Fibroblast of villous mesenchyme (primary cell): ENCODE results near the gene SLC26A1. TPM values are rescaled to one million over a fixed set of nuclear protein-coding genes. Genes with fewer than 3 reads are reported as not detected.

Experiments
- DNase-seq: peaks from one replicate; pipeline ENCODE4 v3.0.0-alpha.2; 2010; ENCODE audit warnings: low read depth
- H3K4me3 ChIP-seq: 2 replicates; pipeline ENCODE4 v1.5.1; 2011; ENCODE audit warnings: low read depth, mild to moderate bottlenecking, low read length
- total RNA-seq: library from RNA; depleted of rRNA; stranded (reverse); fragments of >200 nt; gene quantifications from 2 replicates; pipeline ENCODE4 v1.2.3, GENCODE V29; 2012
- TF ChIP-seq, protein P1 (sequence below): IDR thresholded peaks from 2 replicates; pipeline ENCODE4 v1.5.1; 2012; ENCODE audit warnings: low read depth, mild to moderate bottlenecking, low read length; ENCODE audit not compliant: insufficient read depth

Gene SLC26A1
- total RNA-seq, 1 donor, result under 0.01 TPM

DNA sequence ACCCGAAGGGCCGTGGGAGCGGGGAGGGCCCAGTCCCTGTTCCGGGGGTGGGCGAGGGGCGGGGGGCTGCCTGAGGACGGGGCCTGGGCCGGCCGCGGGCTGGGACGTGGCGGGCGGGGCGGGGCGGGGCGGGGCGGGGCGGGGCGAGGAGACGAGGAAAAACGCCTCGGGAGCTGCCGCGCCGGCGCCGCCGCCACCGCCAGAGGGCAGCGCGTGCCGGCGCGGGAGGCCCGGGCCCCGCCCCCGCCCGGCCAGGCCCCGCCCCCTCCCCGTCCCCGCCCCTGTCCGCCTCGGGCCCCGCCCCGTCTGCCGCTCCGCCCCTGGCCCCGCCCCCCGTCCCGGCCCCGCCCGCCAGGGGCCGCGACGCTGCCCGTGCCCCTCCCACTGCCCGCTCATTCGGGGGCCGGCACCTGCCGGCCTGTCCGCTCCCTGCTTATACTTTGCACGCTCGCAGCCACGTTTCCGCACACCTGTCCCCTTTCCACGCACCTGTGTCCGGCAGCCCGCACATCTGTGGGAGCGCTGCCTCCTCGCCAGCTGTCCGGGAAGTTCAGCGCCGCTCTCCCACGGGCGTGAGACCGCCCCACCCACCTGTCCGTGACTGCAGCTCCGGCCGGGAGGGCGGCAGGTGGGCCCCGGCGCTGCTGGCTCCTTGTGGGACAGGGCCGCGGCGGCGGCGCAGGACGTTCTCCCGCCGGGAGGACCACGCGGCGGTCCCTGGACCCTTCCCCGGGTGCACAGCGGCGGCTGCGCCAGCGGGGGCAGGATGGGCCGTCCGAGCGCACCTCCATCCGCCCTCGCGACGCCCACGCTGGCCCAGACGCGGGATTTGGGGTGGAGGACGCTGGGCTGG is 16.6 kb upstream of the SLC26A1 start:
- H3K4me3 ChIP-seq, result peak overlapping the region; percentile 71
- TF ChIP-seq, protein P1, sequence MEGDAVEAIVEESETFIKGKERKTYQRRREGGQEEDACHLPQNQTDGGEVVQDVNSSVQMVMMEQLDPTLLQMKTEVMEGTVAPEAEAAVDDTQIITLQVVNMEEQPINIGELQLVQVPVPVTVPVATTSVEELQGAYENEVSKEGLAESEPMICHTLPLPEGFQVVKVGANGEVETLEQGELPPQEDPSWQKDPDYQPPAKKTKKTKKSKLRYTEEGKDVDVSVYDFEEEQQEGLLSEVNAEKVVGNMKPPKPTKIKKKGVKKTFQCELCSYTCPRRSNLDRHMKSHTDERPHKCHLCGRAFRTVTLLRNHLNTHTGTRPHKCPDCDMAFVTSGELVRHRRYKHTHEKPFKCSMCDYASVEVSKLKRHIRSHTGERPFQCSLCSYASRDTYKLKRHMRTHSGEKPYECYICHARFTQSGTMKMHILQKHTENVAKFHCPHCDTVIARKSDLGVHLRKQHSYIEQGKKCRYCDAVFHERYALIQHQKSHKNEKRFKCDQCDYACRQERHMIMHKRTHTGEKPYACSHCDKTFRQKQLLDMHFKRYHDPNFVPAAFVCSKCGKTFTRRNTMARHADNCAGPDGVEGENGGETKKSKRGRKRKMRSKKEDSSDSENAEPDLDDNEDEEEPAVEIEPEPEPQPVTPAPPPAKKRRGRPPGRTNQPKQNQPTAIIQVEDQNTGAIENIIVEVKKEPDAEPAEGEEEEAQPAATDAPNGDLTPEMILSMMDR, result no peak
- DNase-seq, result peak; percentile 53

DNA sequence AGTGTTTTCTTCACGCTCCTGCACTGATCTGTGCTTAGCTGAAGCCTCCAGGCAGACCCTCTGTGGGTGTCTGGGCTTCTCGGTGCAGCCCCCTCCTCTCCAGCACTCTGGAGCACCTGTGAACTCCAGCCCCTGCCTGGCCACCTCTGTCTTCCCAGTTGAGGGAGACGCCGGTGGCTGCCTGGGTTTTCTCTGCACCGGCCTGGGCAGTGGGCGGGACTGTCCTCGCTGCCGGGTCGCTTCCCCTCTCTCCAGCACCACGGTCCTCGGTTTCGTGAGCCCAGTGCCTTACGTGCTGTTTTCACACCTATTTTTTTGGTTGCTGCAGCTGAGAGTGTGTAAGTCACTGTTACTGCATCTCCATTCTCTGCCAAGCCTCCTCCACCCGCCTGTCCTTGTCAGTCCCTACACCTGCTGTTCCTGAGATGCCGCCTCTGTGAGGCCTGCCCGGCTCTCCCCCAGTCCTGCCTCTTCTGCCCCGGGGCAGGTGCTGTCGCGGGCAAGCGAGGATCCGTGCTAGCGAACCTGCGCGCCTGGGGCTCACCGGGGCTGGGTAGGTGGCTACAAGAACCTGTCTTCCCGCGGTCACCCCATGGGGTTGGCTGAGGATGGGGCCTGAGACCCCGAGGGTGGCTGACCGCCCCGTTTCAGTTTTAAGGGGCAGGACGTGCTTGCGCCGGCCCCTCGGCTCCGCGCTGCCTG is 15.8 kb upstream of the SLC26A1 start:
- no peak for DNase-seq

GRCh38 chr4:1006856-1007255 is 13.7 kb upstream of the SLC26A1 start:
- TF ChIP-seq, protein P1, result no peak
- no peak overlapping the region for H3K4me3 ChIP-seq
- no peak for DNase-seq

More for the DNA sequence above, 15.8 kb upstream of the SLC26A1 start:
- TF ChIP-seq, protein P1, result no peak
- H3K4me3 ChIP-seq, result peak overlapping the region; percentile 71

DNA sequence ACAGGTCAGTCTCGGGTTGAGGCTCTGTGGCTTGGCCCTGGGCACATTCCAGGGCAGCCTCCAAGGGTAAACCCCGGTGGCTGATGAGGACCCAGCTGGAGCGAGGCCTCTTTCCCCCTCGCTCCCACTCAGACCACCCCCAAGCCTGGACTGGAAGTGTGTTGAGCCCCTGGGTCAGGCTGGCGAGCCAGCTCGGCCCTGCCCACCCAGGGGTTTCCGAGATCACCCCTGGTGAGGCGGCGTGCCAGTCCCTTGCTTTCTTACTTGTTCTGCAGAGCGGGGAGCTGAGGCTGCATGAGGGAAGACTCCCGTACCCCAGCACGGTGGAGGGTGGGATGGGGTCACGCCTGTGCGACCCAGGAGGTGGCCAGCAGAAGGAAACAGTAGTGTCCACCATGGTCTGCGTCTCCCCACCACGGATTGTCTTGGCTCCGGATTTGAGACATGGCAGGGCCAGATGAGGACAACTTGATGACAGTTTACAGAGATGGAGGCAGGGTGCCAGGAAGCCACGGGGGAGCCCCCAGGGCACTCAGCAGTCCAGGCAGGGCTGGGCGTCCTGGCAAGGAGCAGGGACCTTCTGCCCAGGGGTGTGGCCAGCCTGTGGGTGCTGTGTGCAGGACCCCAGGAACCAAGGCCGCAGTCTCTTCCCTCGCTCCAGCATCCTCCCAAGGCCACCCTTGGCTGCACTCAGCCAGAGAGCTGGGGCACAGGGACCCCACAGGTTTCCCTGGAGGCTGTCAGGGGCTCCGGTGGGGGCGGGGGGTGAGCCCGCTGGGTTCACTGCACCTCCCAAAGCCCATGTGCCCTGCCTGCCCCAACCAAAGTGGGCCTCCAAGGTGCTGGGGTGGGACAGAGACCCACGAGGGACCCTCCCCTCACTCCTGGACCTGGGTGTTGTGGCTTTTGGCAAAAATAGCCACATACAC is 11.6 kb upstream of the SLC26A1 start:
- no peak for DNase-seq
- no peak overlapping the region for H3K4me3 ChIP-seq
- TF ChIP-seq, protein P1, result no peak

GRCh38 chr4:1004071-1004418 is 10.8 kb upstream of the SLC26A1 start:
- H3K4me3 ChIP-seq, result no peak overlapping the region
- DNase-seq, result no peak
- TF ChIP-seq, protein P1, result no peak

- no peak for DNase-seq
- TF ChIP-seq, protein P1, result no peak
Measured at GRCh38 chr4:1003271-1004070, 10.3 kb upstream of the SLC26A1 start.

More at GRCh38 chr4:1003271-1004070, 10.3 kb upstream of the SLC26A1 start:
- no peak overlapping the region for H3K4me3 ChIP-seq
